IPS-20b (cell line): ENCODE measurements around the gene GZMB.
"Not testable (repeated sequence)": the region's sequence is repeated elsewhere in the genome, so short reads cannot be mapped to it uniquely, and the experiment has no call there.

Experiments
- H3K27ac ChIP-seq: one replicate; pipeline ENCODE4 v1.5.1; 2013; ENCODE audit warnings: low read length
- H3K27me3 ChIP-seq: 2 replicates; pipeline ENCODE4 v1.6.1; 2013; ENCODE audit warnings: mild to moderate bottlenecking, low read length, inconsistent platforms; ENCODE audit not compliant: insufficient read depth
- H3K36me3 ChIP-seq: 2 replicates; pipeline ENCODE4 v1.6.1; 2013; ENCODE audit warnings: low read depth, mild to moderate bottlenecking, inconsistent platforms, low read length, moderate library complexity; ENCODE audit not compliant: insufficient read depth
- H3K4me1 ChIP-seq: 2 replicates; pipeline ENCODE4 v1.6.1; 2013; ENCODE audit warnings: mild to moderate bottlenecking, control low read depth, inconsistent platforms, low read length, moderate library complexity; ENCODE audit not compliant: insufficient read depth
- H3K4me3 ChIP-seq: 2 replicates; pipeline ENCODE4 v1.5.1; 2013; ENCODE audit warnings: mild to moderate bottlenecking, low read length, inconsistent platforms
- H3K9ac ChIP-seq: 2 replicates; pipeline ENCODE4 v1.6.1; 2013; ENCODE audit warnings: low read depth, mild to moderate bottlenecking, inconsistent platforms, low read length, moderate library complexity
- H3K9me3 ChIP-seq: 2 replicates; pipeline ENCODE4 v1.6.1; 2013; ENCODE audit warnings: mild to moderate bottlenecking, low read depth, low read length, inconsistent platforms; ENCODE audit not compliant: insufficient read depth

GZMB gene

GRCh38 chr14:24665440-24665991 is 31.5 kb upstream of the GZMB start:
- Histone ChIP-seq H3K9ac (no peak overlapping the region), H3K4me3 (no peak overlapping the region), H3K27ac (no peak overlapping the region)

GRCh38 chr14:24664366-24664765 is 30.4 kb upstream of the GZMB start:
- no peaks in the 10 kb centered on the region for H3K4me1 ChIP-seq
- no peak overlapping the region for H3K27ac ChIP-seq
- no peaks in the 10 kb centered on the region for H3K27me3 ChIP-seq
- no peaks in the 10 kb centered on the region for H3K9me3 ChIP-seq
- no peak overlapping the region for H3K9ac ChIP-seq
- H3K36me3 ChIP-seq, result no peaks in the 10 kb centered on the region
- no peak overlapping the region for H3K4me3 ChIP-seq

More at GRCh38 chr14:24665440-24665991, 31.5 kb upstream of the GZMB start:
- no peaks in the 10 kb centered on the region for H3K27me3 ChIP-seq
- no peaks in the 10 kb centered on the region for H3K9me3 ChIP-seq
- H3K36me3 ChIP-seq, result no peaks in the 10 kb centered on the region
- H3K4me1 ChIP-seq, result no peaks in the 10 kb centered on the region

GRCh38 chr14:24662753-24663152 is 28.8 kb upstream of the GZMB start:
- H3K9ac ChIP-seq, result no peak overlapping the region
- H3K9me3 ChIP-seq, result no peaks in the 10 kb centered on the region
- H3K4me1 ChIP-seq, result no peaks in the 10 kb centered on the region
- H3K27ac ChIP-seq, result no peak overlapping the region
- no peak overlapping the region for H3K4me3 ChIP-seq
- H3K36me3 ChIP-seq, result no peaks in the 10 kb centered on the region
- no peaks in the 10 kb centered on the region for H3K27me3 ChIP-seq

- H3K4me1 ChIP-seq, result no peaks in the 10 kb centered on the region
- H3K4me3 ChIP-seq, result no peak overlapping the region
- H3K36me3 ChIP-seq, result no peaks in the 10 kb centered on the region
- H3K9ac ChIP-seq, result no peak overlapping the region
- H3K9me3 ChIP-seq, result no peaks in the 10 kb centered on the region
- no peaks in the 10 kb centered on the region for H3K27me3 ChIP-seq
- H3K27ac ChIP-seq, result no peak overlapping the region
Measured at GRCh38 chr14:24659916-24660570, 26.1 kb upstream of the GZMB start.

- H3K36me3 ChIP-seq, H3K9ac ChIP-seq, H3K9me3 ChIP-seq, H3K27ac ChIP-seq, H3K27me3 ChIP-seq, H3K4me3 ChIP-seq, H3K4me1 ChIP-seq: not testable (repeated sequence)
Measured at GRCh38 chr14:24648361-24648760, 14.4 kb upstream of the GZMB start.

GRCh38 chr14:24639905-24640304 is 5.9 kb upstream of the GZMB start:
- no peak overlapping the region for H3K4me3 ChIP-seq
- no peaks in the 10 kb centered on the region for H3K27me3 ChIP-seq
- H3K27ac ChIP-seq, result no peak overlapping the region
- no peak overlapping the region for H3K9ac ChIP-seq
- H3K4me1 ChIP-seq, result no peaks in the 10 kb centered on the region
- no peaks in the 10 kb centered on the region for H3K36me3 ChIP-seq
- no peaks in the 10 kb centered on the region for H3K9me3 ChIP-seq

GRCh38 chr14:24639270-24639669 is 5.3 kb upstream of the GZMB start:
- no peak overlapping the region for H3K4me3 ChIP-seq
- H3K9me3 ChIP-seq, result no peaks in the 10 kb centered on the region

GRCh38 chr14:24633353-24633752 is 637 bp downstream of the GZMB start:
- H3K9ac ChIP-seq, result no peak overlapping the region
- no peaks in the 10 kb centered on the region for H3K36me3 ChIP-seq
- no peak overlapping the region for H3K27ac ChIP-seq
- no peak overlapping the region for H3K4me3 ChIP-seq
- H3K9me3 ChIP-seq, result no peaks in the 10 kb centered on the region
- H3K4me1 ChIP-seq, result no peaks in the 10 kb centered on the region
- no peaks in the 10 kb centered on the region for H3K27me3 ChIP-seq

More at GRCh38 chr14:24639270-24639669, 5.3 kb upstream of the GZMB start:
- Histone ChIP-seq H3K27ac (no peak overlapping the region), H3K9ac (no peak overlapping the region), H3K36me3 (no peaks in the 10 kb centered on the region), H3K27me3 (no peaks in the 10 kb centered on the region), H3K4me1 (no peaks in the 10 kb centered on the region)

GRCh38 chr14:24632761-24633160 is 1.2 kb downstream of the GZMB start:
- Histone ChIP-seq H3K27me3 (no peaks in the 10 kb centered on the region), H3K4me3 (no peak overlapping the region), H3K36me3 (no peaks in the 10 kb centered on the region), H3K9ac (no peak overlapping the region), H3K9me3 (no peaks in the 10 kb centered on the region), H3K4me1 (no peaks in the 10 kb centered on the region), H3K27ac (no peak overlapping the region)

GRCh38 chr14:24632336-24632735 is 1.7 kb downstream of the GZMB start:
- Histone ChIP-seq H3K4me1 (no peaks in the 10 kb centered on the region), H3K9me3 (no peaks in the 10 kb centered on the region), H3K36me3 (no peaks in the 10 kb centered on the region), H3K9ac (no peak overlapping the region), H3K27ac (no peak overlapping the region), H3K4me3 (no peak overlapping the region), H3K27me3 (no peaks in the 10 kb centered on the region)

- no peaks in the 10 kb centered on the region for H3K36me3 ChIP-seq
- no peak overlapping the region for H3K9ac ChIP-seq
- H3K27me3 ChIP-seq, result no peaks in the 10 kb centered on the region
- no peaks in the 10 kb centered on the region for H3K9me3 ChIP-seq
- H3K4me1 ChIP-seq, result no peaks in the 10 kb centered on the region
- H3K4me3 ChIP-seq, result no peak overlapping the region
- no peak overlapping the region for H3K27ac ChIP-seq
Measured at GRCh38 chr14:24631749-24632335, 2.1 kb downstream of the GZMB start.

GRCh38 chr14:24630872-24631477 is 3.0 kb downstream of the GZMB start:
- Histone ChIP-seq H3K27me3 (no peaks in the 10 kb centered on the region), H3K4me3 (no peak overlapping the region), H3K27ac (no peak overlapping the region), H3K9ac (no peak overlapping the region), H3K36me3 (no peaks in the 10 kb centered on the region), H3K4me1 (no peaks in the 10 kb centered on the region), H3K9me3 (no peaks in the 10 kb centered on the region)
